NCI-H748 treated with DMSO at 0.1 percent for 48 hours (cell line): ENCODE results near the gene WWOX.

Experiments
- DNase-seq: peaks from one replicate; lab custom pipeline; 2025; lab: John Stamatoyannopoulos, UW

WWOX gene

DNA sequence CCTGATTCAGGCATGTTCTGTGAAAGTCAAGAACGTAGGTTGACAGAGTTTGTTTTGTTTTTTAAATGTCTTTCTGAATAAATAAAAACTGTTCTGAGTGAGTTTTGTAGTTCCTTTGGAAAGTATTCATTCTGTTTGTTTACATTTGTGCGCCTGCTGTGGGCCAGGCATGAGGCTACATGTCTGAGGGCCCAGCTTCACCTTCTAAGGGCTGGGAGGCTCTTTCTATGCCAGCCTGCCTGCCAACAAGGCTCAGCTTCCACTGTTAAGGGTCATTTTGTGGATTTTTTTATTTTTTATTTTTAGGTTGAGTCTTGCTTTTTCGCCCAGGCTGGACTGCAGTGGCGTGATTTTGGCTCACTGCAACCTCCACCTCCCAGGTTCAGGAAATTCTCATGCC is 6.1 kb downstream of the WWOX start:
- no peak for DNase-seq

DNA sequence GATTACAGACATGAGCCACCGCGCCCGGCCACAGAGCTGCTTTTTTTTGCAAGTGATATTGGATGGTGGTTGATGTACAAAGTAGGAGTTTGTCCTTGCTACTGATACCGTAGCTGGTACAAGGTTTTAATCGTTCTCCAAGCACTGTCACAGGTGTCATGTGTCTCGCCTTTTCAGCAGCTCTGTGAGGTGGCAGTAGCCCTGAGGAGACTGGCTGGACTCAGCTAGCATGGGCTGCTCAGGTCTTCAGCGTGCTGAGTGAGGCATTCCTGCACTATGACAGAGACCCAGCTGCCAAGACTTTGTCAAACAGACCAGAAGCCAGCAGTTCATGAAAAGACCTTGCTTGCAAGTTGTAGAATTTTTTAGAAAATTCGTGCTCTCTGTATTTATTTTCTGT is 7.2 kb downstream of the WWOX start:
- DNase-seq = no peak

DNA sequence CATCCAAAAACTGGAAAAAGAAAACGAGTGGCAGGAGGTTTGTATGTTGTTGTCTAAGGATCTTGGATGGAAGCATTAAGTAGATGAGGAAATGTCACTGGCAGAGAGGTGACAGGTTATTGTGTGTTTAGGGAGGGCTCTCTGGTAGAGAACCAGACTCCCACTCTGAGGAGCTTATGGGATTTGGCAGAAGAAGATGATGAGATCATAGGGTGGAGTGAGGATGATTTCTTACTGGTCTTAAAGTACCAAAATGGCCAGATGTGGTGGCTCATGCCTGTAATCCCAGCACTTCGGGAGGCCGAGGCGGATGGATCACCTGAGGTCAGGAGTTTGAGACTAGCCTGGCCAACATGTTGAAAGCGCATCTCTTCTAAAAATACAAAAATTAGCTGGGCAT is 9.0 kb downstream of the WWOX start:
- no peak for DNase-seq

DNA sequence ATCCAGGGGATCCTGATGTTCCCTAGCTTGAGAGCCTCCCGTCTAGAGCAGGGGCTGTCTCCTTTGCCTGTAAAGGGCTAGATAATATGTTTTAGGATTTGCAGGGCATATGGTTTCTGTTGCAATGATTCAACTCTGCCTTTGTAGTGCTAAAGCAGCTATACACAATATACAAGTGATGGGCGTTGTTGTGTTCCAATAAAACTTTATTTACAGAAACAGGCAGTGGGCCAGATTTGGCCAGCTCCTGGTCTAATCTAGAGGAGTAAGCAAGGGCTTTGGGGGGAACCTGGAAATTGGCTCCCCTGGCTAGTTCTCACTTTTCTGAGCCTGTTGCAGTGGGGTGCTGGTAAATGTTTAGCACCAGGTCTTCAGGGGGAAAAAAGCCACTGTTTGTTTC is 13.8 kb downstream of the WWOX start:
- DNase-seq = no peak

DNA sequence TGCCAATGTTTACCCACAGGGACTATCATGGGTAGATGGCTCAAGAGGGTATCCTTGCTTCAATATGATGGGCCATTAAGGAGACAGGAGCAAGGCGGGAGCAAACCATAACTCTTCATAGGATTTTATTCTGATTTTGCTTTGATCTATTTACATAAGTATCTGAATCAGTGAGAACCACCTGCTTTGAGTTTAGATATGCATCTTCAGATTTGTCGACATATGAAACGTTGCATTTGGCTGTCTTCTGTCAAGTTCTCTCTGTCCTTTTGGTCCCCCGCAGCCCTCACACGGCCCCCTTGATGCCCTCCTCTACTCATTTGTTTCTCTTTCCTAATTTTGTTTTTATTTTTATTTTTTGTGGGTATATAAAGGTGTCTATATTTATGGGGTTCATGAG is 16.2 kb downstream of the WWOX start:
- DNase-seq = no peak

DNA sequence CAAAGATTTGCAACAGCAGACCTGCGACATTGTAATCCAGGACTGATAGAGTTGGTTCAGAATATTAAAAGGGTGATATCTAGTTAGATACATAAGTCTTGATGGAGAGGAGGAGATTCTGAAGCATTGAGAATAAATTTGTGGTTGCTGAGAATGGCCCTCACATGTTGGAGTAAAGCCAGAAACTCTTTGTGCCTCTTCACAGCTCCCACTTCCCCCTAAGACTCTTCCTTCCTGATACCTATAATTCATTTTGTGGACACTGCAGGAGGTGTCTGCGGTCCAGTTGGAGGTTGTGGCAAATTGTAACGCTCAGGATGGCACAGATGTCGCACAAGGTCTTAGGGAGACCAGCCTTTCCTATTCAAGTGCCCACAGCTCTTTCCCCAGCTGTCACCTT is 17.5 kb downstream of the WWOX start:
- DNase-seq = no peak

DNA sequence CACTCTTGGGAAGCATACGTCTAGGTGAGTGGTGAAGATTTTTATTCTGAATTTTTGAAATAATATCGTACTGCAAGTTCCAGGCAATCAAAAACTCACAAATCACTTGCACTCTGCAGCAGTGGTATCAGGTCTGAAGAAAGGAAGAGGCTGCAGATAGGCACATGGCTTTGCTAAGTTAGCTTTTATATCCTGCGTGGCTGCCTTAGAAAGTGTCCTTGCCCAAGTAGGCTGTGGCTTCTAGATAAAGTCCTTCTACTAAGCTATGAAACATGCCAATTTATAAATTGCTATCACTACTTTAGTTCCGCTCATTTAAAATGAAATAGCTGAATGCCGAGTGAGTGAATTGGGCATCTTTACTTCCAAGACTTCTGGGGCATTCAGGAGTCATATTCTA is 17.9 kb downstream of the WWOX start:
- DNase-seq = no peak

DNA sequence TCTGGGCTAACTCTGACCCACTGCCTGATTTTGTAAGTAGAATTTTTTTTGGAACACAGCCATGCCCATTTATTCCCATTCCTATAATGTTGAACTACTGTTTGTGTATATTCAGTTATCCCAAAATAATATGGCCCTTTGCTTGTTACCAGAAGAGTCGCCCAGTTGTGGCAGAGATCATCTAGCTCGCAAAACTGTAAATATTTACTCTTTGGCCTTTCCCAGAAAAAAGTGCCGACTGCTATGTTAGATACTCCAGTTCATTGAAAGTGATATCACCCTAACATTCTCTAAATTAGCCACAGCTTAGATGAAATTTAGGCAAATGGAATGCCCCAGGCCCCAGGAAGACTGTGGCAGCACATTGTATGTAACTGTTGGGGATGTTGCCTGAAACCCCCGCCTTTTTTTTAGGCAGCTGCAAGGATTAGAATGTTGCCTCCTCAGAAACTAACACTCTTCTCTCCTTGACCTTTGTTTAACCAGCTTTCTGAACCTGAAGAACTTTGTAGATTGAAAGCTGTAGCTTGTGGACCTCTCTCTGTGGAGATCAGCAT is 19.1 kb downstream of the WWOX start:
- DNase-seq = no peak

DNA sequence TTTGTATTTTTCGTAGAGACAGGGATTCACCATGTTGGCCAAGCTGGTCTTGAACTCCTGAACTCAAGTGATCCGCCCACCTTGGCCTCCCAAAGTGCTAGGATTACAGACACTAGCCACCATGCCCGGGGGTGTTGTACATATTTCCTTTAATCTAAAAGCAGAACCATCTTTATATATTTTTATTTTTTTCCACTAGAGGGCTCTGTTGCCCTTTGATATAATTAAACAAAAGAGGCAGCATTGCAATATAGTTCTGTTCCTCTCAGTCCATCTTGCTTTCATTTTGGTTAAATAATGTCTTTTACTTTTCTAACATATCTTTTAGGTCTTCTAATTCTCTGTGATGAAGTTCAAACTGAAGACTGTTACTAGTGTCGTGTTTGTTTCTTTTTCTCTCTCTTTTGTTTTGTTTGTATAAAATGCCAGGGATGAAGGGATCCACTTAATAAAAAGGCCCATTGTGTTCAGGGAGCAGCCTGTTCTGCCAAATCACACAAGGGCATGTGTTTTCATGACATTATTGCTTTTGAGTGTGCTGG is 23.4 kb downstream of the WWOX start:
- DNase-seq = peak; percentile 68

DNA sequence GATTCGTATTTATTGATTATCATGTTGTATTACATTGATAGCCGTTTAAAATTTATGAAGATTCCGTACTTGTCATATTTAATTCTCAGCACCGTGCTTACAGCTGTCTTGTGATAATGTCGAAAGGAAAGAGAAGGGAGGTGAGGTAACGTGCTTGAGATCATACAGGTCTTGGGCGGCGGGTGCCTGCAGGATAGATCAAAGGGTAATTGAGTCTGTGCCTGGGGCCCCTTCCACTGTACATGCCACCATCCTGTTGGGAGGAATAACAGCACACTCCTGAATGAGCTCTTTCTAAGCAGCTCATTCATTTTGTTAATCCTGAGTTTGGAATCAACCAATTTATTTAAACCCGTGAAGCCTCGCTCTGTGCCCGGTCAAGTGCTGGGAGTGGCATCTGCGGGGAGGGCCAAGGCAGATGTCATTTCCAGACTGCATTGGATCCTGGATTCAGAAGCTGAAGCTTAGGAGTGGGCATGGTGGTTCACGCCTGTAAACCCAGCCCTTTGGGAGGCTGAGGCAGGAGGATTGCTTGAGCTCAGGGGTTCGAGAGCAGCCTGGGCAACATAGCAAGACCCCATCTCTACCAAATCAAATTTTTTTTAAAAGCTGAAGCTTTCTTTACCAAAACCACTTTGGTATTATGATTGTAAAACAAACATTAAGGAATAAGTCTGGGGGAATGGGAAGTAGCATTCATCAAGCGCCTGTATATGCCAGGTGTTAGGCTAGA is 25.8 kb downstream of the WWOX start:
- no peak for DNase-seq

DNA sequence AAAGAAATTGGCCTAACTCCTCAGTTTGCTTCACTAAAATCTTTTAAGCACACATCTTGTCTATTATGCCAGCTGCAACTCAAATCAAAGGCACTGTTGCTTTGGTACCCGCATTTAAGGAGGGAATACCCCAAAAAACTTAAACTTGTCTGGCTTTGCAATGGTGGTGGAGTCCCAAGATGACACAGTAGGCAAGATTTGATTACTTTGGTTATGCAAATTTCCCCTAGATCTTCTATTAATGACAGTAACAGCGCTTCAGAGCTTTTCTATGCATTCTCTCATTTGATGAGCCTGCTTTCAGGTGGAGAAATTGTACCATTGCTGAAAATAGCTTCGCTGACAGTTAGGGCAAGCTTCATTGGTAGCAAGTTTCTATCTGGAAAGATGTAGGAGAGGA is 27.2 kb downstream of the WWOX start:
- no peak for DNase-seq

DNA sequence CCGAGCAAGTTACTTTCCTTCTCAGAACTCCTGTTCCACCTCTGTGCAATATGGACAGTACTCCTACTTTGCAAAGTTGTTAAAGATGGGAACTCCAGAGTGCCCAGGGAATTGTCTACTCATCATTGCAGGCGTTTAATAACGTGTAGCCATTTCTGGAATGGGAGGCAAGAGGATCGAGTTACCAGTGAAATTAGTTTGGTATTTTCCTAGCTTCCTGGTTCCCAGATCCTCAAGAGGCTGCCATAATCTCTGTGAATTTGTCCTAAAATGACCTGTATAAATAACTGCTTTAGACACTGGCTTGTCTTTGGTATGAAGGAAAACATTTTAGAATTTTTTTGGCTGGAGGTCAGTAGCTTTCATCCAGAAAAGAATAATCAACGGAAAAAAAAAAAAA is 27.7 kb downstream of the WWOX start:
- no peak for DNase-seq

DNA sequence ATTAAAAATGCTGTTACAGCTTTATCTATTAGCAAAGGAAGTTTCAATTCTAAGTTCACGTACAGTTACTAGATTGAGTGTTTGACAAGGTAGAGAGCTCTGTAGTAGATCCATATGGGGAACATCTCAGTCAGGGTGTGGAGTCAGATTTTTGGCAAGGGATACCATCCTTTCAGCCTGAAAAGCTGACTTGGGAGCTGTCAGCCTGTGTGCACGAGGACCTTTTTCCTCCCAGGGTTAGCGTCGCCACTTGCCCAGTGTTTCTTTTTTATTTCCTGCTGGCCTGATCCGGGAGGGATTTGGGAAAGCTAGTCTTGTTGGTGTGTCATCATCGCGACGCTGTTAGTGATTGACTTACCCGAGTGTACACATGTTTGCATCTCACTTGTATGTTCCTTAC is 29.5 kb downstream of the WWOX start:
- no peak for DNase-seq

DNA sequence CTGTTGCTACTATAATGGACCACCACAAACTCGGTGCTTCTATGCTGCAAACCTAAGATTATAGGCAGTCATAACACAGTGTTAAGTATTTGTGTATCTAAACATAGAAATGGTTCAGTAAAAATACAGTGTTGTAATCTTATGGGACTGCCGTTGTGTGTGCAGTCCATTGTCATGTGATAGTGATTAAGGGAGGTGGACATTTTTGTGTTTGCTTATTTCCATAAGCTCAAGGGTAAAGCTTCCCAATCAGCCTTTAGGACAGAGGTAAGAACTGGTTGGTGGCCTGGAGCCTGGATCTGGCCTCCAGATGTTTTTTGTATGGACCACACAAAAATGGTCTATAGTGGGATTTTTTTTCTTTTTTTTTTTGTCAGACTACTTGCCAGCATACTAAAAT is 29.9 kb downstream of the WWOX start:
- no peak for DNase-seq

DNA sequence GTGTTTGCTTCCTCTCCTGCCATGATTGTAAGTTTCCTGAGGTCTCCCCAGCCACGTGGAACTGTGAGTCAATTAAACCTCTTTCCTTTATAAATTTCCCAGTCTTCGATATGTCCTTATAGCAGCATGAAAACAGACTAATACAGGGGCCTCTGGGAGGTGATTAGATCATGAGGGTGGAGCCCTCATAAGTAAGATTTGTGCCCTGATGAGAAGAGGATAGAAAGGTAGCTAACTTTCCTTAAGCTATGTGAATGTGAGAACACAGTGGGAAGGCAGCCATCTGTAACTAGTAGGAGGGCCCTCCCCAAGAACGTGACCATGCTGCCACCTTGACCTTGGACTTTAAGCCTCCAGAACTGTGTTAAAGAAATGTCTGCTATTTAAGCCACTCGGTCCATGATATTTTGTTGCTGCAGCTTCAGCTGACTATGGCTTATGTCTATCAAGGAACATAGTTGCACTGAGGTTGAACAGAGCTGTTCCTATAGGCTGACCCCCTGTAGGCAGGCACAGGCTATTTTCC is 30.7 kb downstream of the WWOX start:
- DNase-seq = no peak

DNA sequence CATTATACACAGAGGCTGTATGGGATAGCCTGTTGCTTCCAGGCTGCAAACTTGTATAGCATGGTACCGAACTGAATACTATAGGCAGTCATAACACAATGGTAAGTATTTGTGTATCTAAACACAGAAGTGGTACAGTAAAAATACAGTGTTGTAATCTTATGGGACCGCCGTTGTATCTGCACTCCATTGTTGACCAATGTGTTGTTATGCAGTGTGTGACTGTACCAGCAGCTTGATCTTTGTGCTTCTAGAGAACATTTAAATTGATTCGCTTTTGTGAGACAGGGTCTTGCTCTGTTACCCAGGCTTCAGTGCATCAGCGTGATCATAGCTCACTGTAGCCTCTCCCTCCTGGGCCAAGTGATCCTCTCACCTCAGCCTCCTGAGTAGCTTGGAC is 31.5 kb downstream of the WWOX start:
- DNase-seq = no peak

DNA sequence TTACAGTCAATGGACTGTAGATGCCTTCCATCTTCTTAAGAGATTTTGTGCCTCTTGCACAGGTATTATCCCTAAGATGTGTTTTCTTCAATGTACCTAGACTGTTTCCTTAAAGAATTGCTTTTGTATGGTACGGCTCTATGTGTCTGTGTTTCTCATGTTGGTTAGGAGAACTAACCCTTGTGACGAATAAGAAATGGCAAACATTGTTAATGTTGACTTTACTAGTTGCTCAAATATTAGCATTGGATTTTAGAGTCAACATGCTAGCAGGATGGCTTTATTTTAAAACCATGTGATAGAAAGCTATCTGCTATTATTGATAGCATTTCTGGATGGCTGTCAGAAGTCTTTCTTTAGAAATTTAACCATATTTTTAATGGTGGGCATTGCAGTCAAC is 34.5 kb downstream of the WWOX start:
- DNase-seq = peak; percentile 70

DNA sequence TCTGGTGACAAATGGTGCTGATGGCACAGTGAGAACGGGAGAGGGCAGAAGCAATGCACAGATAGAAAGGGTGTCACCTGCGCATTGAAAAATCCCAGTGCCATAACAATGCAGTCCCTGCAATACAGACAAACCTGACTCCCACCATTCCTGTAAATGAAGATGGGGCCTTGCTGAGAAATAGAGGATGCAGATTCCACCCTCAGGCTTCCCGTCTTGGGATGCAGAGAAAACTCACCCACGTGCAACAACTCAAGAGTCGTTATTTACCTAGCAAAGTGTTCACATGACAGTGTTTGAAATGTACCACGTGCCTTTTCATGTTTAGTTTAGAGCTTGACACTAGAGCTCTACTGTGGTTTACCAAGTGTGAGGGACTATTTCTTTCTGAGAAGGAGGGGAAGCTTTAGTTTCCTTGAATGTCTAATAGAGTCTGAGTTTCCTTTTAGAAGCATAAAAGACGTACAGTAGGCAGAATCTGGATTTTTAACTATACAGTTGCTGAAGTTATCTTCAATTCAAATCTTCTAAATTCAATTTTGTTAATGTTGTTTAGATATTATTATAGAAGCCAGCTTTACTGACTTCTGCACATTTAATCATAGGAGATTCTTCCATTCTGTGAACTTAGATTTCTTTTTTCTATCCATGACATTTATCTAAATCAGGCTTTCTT is 35.6 kb downstream of the WWOX start:
- no peak for DNase-seq

DNA sequence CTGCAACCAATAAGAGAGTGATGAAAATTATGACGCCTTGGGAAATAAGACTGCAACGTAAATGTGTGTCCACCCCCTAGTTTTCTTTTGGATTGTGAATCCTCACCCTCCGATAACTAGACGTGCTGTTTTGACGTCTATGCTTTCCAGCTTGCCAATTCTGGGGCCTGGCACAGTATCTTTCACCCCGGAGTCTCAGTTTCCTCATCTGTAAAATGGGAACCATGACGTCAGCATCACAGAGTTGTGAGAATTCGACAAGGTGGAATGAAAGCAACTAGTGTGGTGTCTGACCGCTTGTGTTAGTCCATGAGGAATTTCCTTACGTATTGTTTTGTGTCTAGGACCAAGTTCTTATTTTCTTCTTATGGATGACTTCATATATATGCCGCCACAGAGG is 37.7 kb downstream of the WWOX start:
- DNase-seq = no peak

DNA sequence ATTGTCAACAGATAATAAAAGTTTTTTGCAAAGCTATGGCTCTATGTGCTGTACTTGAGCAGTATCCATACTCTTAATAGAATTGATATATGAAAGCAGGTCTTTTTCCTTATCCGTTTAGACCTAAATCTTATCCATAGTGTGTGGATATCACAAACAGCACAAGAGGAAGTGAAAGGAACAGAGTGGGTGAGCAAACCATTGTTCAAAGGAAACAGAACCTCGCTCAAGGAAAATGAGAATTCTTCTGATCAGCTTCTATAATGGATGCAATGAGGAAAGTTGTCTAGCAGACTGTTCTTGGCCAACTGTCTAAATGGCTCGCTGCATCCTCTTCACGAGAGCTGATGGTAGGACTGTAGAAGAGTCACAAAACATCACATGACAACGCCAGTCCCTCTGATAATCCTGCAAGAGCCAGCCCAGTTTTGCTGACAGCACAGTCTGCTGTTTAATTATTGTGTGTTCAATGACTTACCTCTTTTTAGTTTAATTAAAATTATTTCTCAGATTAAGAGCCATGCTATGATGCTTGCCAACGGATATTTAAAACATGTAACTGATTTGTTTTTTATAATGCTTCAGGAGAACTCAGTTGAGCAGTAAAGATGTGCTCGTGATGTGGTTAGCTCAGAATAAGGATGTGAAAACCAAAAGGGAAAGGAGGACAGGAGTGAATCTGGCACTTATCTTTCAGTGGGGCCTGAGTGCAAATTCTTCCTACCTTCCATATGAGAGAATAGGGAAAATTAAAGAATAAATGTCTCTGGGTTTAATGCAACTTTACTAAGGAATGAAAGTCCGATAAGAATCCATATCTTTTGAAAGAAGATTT is 38.5 kb downstream of the WWOX start:
- DNase-seq = no peak

DNA sequence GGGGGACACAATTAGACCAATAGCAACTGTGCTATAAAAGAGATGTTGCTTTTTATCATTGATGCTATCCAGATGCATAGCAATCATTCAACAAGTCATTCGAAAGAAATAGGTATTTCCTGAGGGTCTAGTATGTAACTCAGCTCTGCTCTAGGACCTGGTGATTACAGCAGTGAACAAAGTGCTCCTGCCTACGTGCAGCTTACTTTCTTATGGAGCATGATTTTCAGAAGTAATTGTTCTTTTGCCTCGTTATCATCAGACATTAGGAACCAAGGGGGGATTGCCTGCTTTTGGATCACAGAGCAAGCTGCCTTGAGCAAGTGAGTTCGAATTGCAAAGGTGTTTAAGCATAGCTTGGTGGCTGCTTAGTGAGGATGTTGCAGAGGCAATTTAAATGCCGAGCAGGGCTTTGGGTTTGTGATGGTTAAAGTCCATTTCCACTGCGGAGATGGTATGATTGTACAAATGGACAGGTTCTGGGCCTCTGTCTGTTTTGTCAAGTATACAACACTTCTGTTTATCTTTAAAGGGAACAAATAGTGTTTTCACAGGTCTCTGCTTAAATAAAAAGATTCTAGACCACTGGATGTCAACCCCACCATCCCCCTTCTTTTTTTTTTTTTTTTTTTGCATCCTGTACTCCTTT is 41.5 kb downstream of the WWOX start:
- no peak for DNase-seq

DNA sequence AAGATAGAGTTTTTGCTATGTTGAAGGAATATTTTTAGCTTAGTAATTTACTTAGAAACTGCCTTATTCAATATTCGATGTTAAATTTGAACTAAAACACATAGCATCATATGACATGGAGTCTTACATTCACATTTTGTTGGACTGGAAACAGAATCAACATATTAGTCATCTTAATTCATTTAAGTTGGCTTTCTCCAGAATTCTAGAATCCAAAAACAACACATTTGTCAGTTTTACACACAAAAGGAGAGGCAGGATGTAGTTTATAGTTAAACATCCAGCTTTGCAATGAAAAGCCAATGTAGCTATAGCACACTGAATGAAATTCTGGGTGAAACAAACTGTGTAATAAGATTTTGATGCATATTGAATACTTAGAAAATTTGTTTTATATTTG is 43.3 kb downstream of the WWOX start:
- no peak for DNase-seq
